Left ventricle myocardium inferior (tissue), 1 donor: ENCODE measurements around the gene ENDOG. TPM values are rescaled to one million over a fixed set of nuclear protein-coding genes. Genes with fewer than 3 reads are reported as not detected.

Source experiments
- total RNA-seq: library from RNA; stranded (reverse); fragmentation: NEBNext Ultra II Directional; extraction: Animal tissue kit (Norgen Biotek cat#: 25700); gene quantifications from one replicate; pipeline ENCODE4 v1.2.1, GENCODE V29; 2021
- donor health status: DM: no; HTN: yes; CAD: no; lungs with severe emphysema.

Gene ENDOG
- total RNA-seq, 1 donor from 2014 or later: 75.3 TPM

Other genes with a start within 250 kb of the ENDOG start
- 32.7 TPM for gene DYNC2I2, start 161.7 kb upstream of the ENDOG start, total RNA-seq
- 168 TPM for gene SET, start 129.3 kb upstream of the ENDOG start, total RNA-seq
- gene PKN3, start 116.0 kb upstream of the ENDOG start, total RNA-seq: 6.3 TPM
- 6.3 TPM for gene ZDHHC12, start 94.4 kb upstream of the ENDOG start, total RNA-seq
- 61.6 TPM for gene ZER1, start 46.6 kb upstream of the ENDOG start, total RNA-seq
- 17.9 TPM for gene TBC1D13, start 31.2 kb upstream of the ENDOG start, total RNA-seq
- 17.5 TPM for gene SPOUT1, start 11.3 kb downstream of the ENDOG start, total RNA-seq
- 12.1 TPM for gene KYAT1, start 63.5 kb downstream of the ENDOG start, total RNA-seq
- 19.8 TPM for gene LRRC8A, start 63.6 kb downstream of the ENDOG start, total RNA-seq
- gene PHYHD1, start 102.5 kb downstream of the ENDOG start, total RNA-seq: 20.3 TPM
- 8.4 TPM for gene DOLK, start 129.1 kb downstream of the ENDOG start, total RNA-seq
- gene NUP188, start 129.2 kb downstream of the ENDOG start, total RNA-seq: 15.9 TPM
- 33.9 TPM for gene SH3GLB2, start 209.8 kb downstream of the ENDOG start, total RNA-seq
- gene MIGA2, start 218.1 kb downstream of the ENDOG start, total RNA-seq: 35.6 TPM